Type B pancreatic cell (in vitro differentiated cells): ENCODE results near the gene TMEM117. TPM values are rescaled to one million over a fixed set of nuclear protein-coding genes. Genes with fewer than 3 reads are reported as not detected.
"Not testable (repeated sequence)": the region's sequence is repeated elsewhere in the genome, so short reads cannot be mapped to it uniquely, and the experiment has no call there.

ENCODE experiments used
- DNase-seq: peaks from one replicate; pipeline ENCODE4 v3.0.0; 2021; ENCODE audit warnings: mixed read lengths; ENCODE audit not compliant: unreplicated experiment; ENCODE audit errors: extremely low spot score
- H3K27ac Mint-ChIP-seq: 2 replicates; pipeline ENCODE4 v1.8.0; 2021; ENCODE audit warnings: mild to moderate bottlenecking, mixed read lengths
- H3K27me3 Mint-ChIP-seq: 2 replicates; pipeline ENCODE4 v1.8.0; 2021; ENCODE audit warnings: mixed read lengths
- H3K36me3 Mint-ChIP-seq: 2 replicates; pipeline ENCODE4 v1.8.0; 2021; ENCODE audit warnings: mixed read lengths
- H3K4me1 Mint-ChIP-seq: one replicate; pipeline ENCODE4 v1.8.0; 2021; ENCODE audit warnings: mixed read lengths; ENCODE audit not compliant: unreplicated experiment
- H3K4me3 Mint-ChIP-seq: 2 replicates; pipeline ENCODE4 v1.8.0; 2021; ENCODE audit warnings: mild to moderate bottlenecking, mixed read lengths
- H3K9me3 Mint-ChIP-seq: 2 replicates; pipeline ENCODE4 v1.8.0; 2021; ENCODE audit warnings: mixed read lengths
- total RNA-seq: library from RNA; stranded (reverse); gene quantifications from 2 replicates; pipeline ENCODE4 v1.2.1, GENCODE V29; 2021; ENCODE audit warnings: low replicate concordance
- TF ChIP-seq, protein P1 (sequence below): fragments of 200-600 bp; sonication (generic); conservative IDR thresholded peaks from 2 replicates; pipeline ENCODE4 v1.5.0; 2021; ENCODE audit warnings: antibody characterized with exemption, mild to moderate bottlenecking

The TMEM117 gene
- total RNA-seq, 1 donor from 2014 or later, result 14.3 TPM

DNA sequence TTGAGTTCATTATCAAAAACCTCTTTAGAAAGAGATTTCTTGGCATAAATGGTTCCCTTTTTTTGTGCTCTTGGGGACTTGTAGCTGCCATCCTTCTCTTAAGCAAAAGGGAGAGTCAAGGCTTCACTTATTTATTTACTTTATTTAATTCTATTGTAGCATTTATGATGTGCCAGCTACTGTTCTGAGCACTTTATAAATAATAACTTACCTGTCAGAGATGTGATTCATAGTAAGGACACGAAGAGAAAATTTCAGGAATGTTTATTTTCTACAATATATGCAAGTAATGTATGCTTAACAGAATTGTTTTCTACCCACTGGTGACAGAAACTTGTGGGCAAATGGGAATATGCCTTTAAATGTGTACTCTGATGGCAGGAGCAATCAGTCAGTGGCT is 33.3 kb downstream of the TMEM117 start:
- Mint-ChIP-seq H3K27me3 (no peaks in the 10 kb centered on the region), H3K4me1 (peaks cover 6% of the 10 kb centered on the region), H3K9me3 (no peaks in the 10 kb centered on the region), H3K36me3 (peaks cover 4% of the 10 kb centered on the region), H3K4me3 (no peak overlapping the region), H3K27ac (no peak overlapping the region)
- TF ChIP-seq, protein P1, sequence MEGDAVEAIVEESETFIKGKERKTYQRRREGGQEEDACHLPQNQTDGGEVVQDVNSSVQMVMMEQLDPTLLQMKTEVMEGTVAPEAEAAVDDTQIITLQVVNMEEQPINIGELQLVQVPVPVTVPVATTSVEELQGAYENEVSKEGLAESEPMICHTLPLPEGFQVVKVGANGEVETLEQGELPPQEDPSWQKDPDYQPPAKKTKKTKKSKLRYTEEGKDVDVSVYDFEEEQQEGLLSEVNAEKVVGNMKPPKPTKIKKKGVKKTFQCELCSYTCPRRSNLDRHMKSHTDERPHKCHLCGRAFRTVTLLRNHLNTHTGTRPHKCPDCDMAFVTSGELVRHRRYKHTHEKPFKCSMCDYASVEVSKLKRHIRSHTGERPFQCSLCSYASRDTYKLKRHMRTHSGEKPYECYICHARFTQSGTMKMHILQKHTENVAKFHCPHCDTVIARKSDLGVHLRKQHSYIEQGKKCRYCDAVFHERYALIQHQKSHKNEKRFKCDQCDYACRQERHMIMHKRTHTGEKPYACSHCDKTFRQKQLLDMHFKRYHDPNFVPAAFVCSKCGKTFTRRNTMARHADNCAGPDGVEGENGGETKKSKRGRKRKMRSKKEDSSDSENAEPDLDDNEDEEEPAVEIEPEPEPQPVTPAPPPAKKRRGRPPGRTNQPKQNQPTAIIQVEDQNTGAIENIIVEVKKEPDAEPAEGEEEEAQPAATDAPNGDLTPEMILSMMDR, result no peak
- DNase-seq, result no peak

DNA sequence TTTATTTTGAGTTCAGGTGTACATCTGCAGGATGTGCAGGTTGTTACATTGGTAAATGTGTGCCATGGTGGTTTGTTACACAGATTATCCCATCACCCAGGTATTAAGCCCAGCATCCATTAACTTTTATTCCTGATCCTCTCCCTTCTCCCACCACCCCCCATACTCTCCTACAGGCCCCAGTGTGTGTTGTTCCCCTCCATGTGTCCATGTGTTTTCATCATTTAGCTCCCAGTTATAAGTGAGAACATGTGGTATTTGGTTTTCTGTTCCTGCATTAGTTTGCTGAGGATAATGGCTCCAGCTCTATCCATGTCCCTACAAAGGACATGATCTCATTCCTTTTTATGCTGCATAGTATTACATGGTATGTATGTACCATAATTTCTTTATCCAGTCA is 33.9 kb downstream of the TMEM117 start:
- H3K27me3 Mint-ChIP-seq, H3K27ac Mint-ChIP-seq, DNase-seq, H3K4me1 Mint-ChIP-seq, H3K36me3 Mint-ChIP-seq, H3K9me3 Mint-ChIP-seq: not testable (repeated sequence)
- H3K4me3 Mint-ChIP-seq, result peak overlapping the region; percentile 49

DNA sequence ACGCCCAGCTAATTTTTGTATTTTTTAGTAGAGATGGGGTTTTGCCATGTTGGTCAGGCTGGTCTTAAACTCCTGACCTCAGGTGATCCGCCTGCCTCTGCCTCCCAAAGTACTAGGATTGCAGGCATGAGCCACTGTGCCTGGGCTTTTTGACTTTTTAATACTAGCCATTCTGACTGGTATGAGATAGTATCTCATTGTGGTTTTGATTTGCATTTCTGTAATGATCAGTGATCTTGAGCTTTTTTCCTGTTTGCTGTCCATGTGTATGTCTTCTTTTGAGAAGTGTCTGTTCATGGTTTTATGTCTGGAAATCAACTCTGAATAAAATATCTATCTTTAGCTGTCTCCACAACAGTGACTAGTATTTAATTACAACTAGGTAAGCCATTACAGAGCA is 35.4 kb downstream of the TMEM117 start:
- not testable (repeated sequence) for H3K36me3 Mint-ChIP-seq, H3K27ac Mint-ChIP-seq, H3K27me3 Mint-ChIP-seq, H3K4me3 Mint-ChIP-seq, DNase-seq, H3K9me3 Mint-ChIP-seq
- peaks cover 13% of the 10 kb centered on the region for H3K4me1 Mint-ChIP-seq

- TF ChIP-seq, protein P1, result no peak
- no peaks in the 10 kb centered on the region for H3K9me3 Mint-ChIP-seq
- H3K36me3 Mint-ChIP-seq, result no peaks in the 10 kb centered on the region
- no peak for DNase-seq
- H3K27ac Mint-ChIP-seq, result no peak overlapping the region
- peaks cover 15% of the 10 kb centered on the region for H3K4me1 Mint-ChIP-seq
- no peaks in the 10 kb centered on the region for H3K27me3 Mint-ChIP-seq
- no peak overlapping the region for H3K4me3 Mint-ChIP-seq
Observed at GRCh38 chr12:43872396-43872795, 36.5 kb downstream of the TMEM117 start.

DNA sequence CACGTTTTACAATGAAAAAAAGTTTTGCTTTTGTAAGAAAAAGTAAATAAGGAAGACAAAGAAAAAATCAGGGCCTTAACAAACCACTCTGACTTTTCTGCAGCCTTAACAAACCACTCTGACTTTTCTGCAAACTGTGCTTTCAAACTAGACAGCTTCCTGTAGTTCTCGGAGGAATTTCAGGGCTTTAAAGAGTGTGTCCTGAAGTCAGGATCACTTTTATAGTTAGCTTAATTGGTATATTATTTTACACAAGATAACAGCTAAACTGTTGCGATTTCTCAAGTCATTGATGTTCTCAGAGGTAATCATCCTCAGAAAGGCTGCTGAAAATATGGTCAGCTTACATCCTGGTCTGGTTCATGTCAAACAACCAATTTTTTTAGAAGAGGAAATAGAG is 42.2 kb downstream of the TMEM117 start:
- H3K27me3 Mint-ChIP-seq, result no peaks in the 10 kb centered on the region
- H3K9me3 Mint-ChIP-seq, result no peaks in the 10 kb centered on the region
- H3K4me1 Mint-ChIP-seq, result peaks cover 25% of the 10 kb centered on the region
- TF ChIP-seq, protein P1, result no peak
- H3K36me3 Mint-ChIP-seq, result no peaks in the 10 kb centered on the region
- H3K27ac Mint-ChIP-seq, result no peak overlapping the region
- no peak for DNase-seq
- no peak overlapping the region for H3K4me3 Mint-ChIP-seq

DNA sequence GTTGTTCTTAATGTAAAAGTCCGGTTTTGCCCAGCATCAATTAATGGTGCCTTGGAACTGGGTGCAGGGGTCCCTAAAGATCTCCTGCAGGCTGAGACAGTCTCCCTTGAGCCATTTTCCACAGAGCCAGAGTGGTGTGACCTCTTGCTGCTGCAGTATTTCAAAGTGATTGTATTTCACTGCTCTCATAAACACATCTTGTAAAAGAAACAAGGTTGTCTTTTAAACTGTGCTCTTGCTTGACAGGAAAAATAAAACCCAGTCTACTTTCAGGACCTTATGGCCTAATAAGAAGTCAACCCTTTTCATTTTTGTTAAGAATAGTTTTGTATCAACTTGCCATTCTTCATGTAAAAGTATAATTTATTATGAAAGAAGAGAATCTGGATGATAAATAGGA is 44.7 kb downstream of the TMEM117 start:
- H3K27ac Mint-ChIP-seq, result no peak overlapping the region

More for the DNA sequence above, 44.7 kb downstream of the TMEM117 start:
- TF ChIP-seq, protein P1, result no peak
- H3K36me3 Mint-ChIP-seq, result no peaks in the 10 kb centered on the region
- no peaks in the 10 kb centered on the region for H3K27me3 Mint-ChIP-seq
- no peak overlapping the region for H3K4me3 Mint-ChIP-seq
- no peaks in the 10 kb centered on the region for H3K9me3 Mint-ChIP-seq
- no peak for DNase-seq
- H3K4me1 Mint-ChIP-seq, result peaks cover 30% of the 10 kb centered on the region
